IPS-20b (cell line): ENCODE data around the gene ASPA.

Experiments used
- H3K27ac ChIP-seq: one replicate; pipeline ENCODE4 v1.5.1; 2013; ENCODE audit warnings: low read length
- H3K27me3 ChIP-seq: 2 replicates; pipeline ENCODE4 v1.6.1; 2013; ENCODE audit warnings: mild to moderate bottlenecking, low read length, inconsistent platforms; ENCODE audit not compliant: insufficient read depth
- H3K36me3 ChIP-seq: 2 replicates; pipeline ENCODE4 v1.6.1; 2013; ENCODE audit warnings: low read depth, mild to moderate bottlenecking, inconsistent platforms, low read length, moderate library complexity; ENCODE audit not compliant: insufficient read depth
- H3K4me1 ChIP-seq: 2 replicates; pipeline ENCODE4 v1.6.1; 2013; ENCODE audit warnings: mild to moderate bottlenecking, control low read depth, inconsistent platforms, low read length, moderate library complexity; ENCODE audit not compliant: insufficient read depth
- H3K4me3 ChIP-seq: 2 replicates; pipeline ENCODE4 v1.5.1; 2013; ENCODE audit warnings: mild to moderate bottlenecking, low read length, inconsistent platforms
- H3K9ac ChIP-seq: 2 replicates; pipeline ENCODE4 v1.6.1; 2013; ENCODE audit warnings: low read depth, mild to moderate bottlenecking, inconsistent platforms, low read length, moderate library complexity
- H3K9me3 ChIP-seq: 2 replicates; pipeline ENCODE4 v1.6.1; 2013; ENCODE audit warnings: mild to moderate bottlenecking, low read depth, low read length, inconsistent platforms; ENCODE audit not compliant: insufficient read depth

The ASPA gene

GRCh38 chr17:3475251-3475685 lies 529 bp upstream of the ASPA start:
- no peaks in the 10 kb centered on the region for H3K9me3 ChIP-seq
- H3K36me3 ChIP-seq, result no peaks in the 10 kb centered on the region
- no peak overlapping the region for H3K27ac ChIP-seq
- H3K4me1 ChIP-seq, result 0 out of 2 replicates have a peak, but pooled peaks cover 4% of the 10 kb centered on the region
- no peaks in the 10 kb centered on the region for H3K27me3 ChIP-seq
- no peak overlapping the region for H3K4me3 ChIP-seq
- H3K9ac ChIP-seq, result no peak overlapping the region

DNA sequence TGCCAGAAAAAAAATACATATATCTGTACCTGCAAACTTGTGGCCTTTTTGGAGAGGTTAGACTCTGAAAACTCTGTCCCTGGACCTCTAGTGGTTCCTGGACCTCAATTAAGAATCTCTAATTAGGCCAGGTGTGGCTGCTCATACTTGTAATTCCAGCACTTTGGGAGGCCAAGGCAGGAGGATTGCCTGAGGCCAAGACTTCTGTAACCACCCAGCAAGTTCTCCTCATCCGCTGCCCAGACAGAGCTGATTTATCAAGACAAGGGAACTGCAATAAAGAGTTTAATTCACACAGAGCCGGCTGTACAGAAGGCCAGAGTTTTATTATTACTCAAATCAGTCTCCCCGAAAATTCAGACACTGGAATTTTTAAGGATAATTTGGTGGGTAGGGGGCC lies 4.2 kb downstream of the ASPA start:
- Histone ChIP-seq H3K4me3 (no peak overlapping the region), H3K4me1 (peaks cover 23% of the 10 kb centered on the region; the same call in 1 of the 2 replicates), H3K27me3 (no peaks in the 10 kb centered on the region), H3K9me3 (no peaks in the 10 kb centered on the region), H3K36me3 (no peaks in the 10 kb centered on the region), H3K9ac (no peak overlapping the region), H3K27ac (no peak overlapping the region)

- H3K36me3 ChIP-seq, result no peaks in the 10 kb centered on the region
- H3K27ac ChIP-seq, result no peak overlapping the region
- peak overlapping the region; percentile 28; the same call in 1 of the 2 replicates for H3K4me3 ChIP-seq
- H3K9me3 ChIP-seq, result no peaks in the 10 kb centered on the region
- H3K9ac ChIP-seq, result no peak overlapping the region; the same call in 1 of the 2 replicates
- peaks cover 22% of the 10 kb centered on the region; the same call in 1 of the 2 replicates for H3K4me1 ChIP-seq
- no peaks in the 10 kb centered on the region for H3K27me3 ChIP-seq
Measured at GRCh38 chr17:3482852-3483251, 7.1 kb downstream of the ASPA start.

GRCh38 chr17:3485481-3486068 lies 9.8 kb downstream of the ASPA start:
- Histone ChIP-seq H3K4me1 (peaks cover 36% of the 10 kb centered on the region; the same call in 1 of the 2 replicates), H3K9me3 (no peaks in the 10 kb centered on the region), H3K36me3 (no peaks in the 10 kb centered on the region), H3K4me3 (no peak overlapping the region), H3K27ac (no peak overlapping the region), H3K27me3 (no peaks in the 10 kb centered on the region), H3K9ac (no peak overlapping the region)

- Histone ChIP-seq H3K4me1 (0 out of 2 replicates have a peak, but pooled peaks cover 3% of the 10 kb centered on the region), H3K36me3 (no peaks in the 10 kb centered on the region), H3K4me3 (no peak overlapping the region), H3K27me3 (no peaks in the 10 kb centered on the region), H3K9ac (no peak overlapping the region), H3K9me3 (peaks cover 9% of the 10 kb centered on the region; the same call in 1 of the 2 replicates), H3K27ac (no peak overlapping the region)
Measured at GRCh38 chr17:3497101-3497500, 21.3 kb downstream of the ASPA start.

GRCh38 chr17:3501344-3501743 lies 25.5 kb downstream of the ASPA start:
- Histone ChIP-seq H3K4me3 (no peak overlapping the region), H3K9me3 (peaks cover 9% of the 10 kb centered on the region; the same call in 1 of the 2 replicates), H3K4me1 (0 out of 2 replicates have a peak, but pooled peaks cover 3% of the 10 kb centered on the region), H3K9ac (no peak overlapping the region), H3K27me3 (no peaks in the 10 kb centered on the region), H3K27ac (no peak overlapping the region), H3K36me3 (no peaks in the 10 kb centered on the region)

- Histone ChIP-seq H3K9me3 (peaks cover 9% of the 10 kb centered on the region; the same call in 1 of the 2 replicates), H3K9ac (no peak overlapping the region), H3K27me3 (no peaks in the 10 kb centered on the region), H3K4me1 (0 out of 2 replicates have a peak, but pooled peaks cover 3% of the 10 kb centered on the region), H3K4me3 (no peak overlapping the region), H3K27ac (no peak overlapping the region), H3K36me3 (no peaks in the 10 kb centered on the region)
Measured at GRCh38 chr17:3502466-3502865, 26.7 kb downstream of the ASPA start.

GRCh38 chr17:3503285-3503684 lies 27.5 kb downstream of the ASPA start:
- Histone ChIP-seq H3K36me3 (no peaks in the 10 kb centered on the region), H3K9ac (no peak overlapping the region), H3K27ac (no peak overlapping the region), H3K4me3 (no peak overlapping the region), H3K9me3 (peaks cover 9% of the 10 kb centered on the region; the same call in 1 of the 2 replicates), H3K4me1 (0 out of 2 replicates have a peak, but pooled peaks cover 3% of the 10 kb centered on the region), H3K27me3 (no peaks in the 10 kb centered on the region)

GRCh38 chr17:3505008-3505407 lies 29.2 kb downstream of the ASPA start:
- H3K4me1 ChIP-seq, result no peaks in the 10 kb centered on the region; the same call in 1 of the 2 replicates
- no peak overlapping the region for H3K27ac ChIP-seq
- H3K9ac ChIP-seq, result no peak overlapping the region
- no peak overlapping the region for H3K4me3 ChIP-seq
- H3K9me3 ChIP-seq, result peaks cover 9% of the 10 kb centered on the region; the same call in 1 of the 2 replicates
- no peaks in the 10 kb centered on the region for H3K27me3 ChIP-seq
- no peaks in the 10 kb centered on the region for H3K36me3 ChIP-seq

- Histone ChIP-seq H3K9me3 (peaks cover 3% of the 10 kb centered on the region; the same call in 1 of the 2 replicates), H3K27me3 (no peaks in the 10 kb centered on the region), H3K4me1 (peaks cover 10% of the 10 kb centered on the region; the same call in 1 of the 2 replicates), H3K36me3 (no peaks in the 10 kb centered on the region), H3K27ac (no peak overlapping the region), H3K4me3 (no peak overlapping the region), H3K9ac (no peak overlapping the region)
Measured at GRCh38 chr17:3506054-3506453, 30.3 kb downstream of the ASPA start.

- Histone ChIP-seq H3K9me3 (no peaks in the 10 kb centered on the region), H3K36me3 (no peaks in the 10 kb centered on the region), H3K27me3 (peaks cover 8% of the 10 kb centered on the region; the same call in 1 of the 2 replicates), H3K27ac (no peak overlapping the region), H3K4me1 (peaks cover 12% of the 10 kb centered on the region; the same call in 1 of the 2 replicates), H3K4me3 (no peak overlapping the region), H3K9ac (no peak overlapping the region)
Measured at GRCh38 chr17:3507071-3507470, 31.3 kb downstream of the ASPA start.

DNA sequence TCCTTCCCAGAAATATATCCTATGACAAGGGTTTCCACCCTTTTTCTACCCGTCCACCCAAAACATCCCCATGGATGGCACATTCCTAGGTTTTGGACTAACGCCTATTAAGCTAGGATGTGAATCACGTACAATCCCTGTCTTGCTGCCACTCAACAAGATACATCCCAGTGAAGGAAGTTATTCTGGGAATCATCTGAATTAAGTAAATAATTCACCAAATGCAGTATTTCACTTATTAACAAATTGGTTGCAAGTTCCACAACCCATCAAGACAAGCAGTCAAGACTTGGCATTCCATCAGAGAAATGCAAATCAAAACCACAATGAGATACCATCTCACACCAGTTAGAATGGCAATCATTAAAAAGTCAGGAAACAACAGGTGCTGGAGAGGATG lies 32.1 kb downstream of the ASPA start:
- Histone ChIP-seq H3K9ac (no peak overlapping the region), H3K36me3 (no peaks in the 10 kb centered on the region), H3K4me3 (no peak overlapping the region), H3K9me3 (no peaks in the 10 kb centered on the region), H3K27me3 (peaks cover 16% of the 10 kb centered on the region; the same call in 1 of the 2 replicates), H3K4me1 (peaks cover 20% of the 10 kb centered on the region; the same call in 1 of the 2 replicates), H3K27ac (no peak overlapping the region)
